ENCODE results near the gene SERPINA6.
"Not testable (repeated sequence)": the region's sequence is repeated elsewhere in the genome, so short reads cannot be mapped to it uniquely, and the experiment has no call there.

Gene SERPINA6

GRCh38 chr14:94291159-94291905 lies 31.8 kb downstream of the SERPINA6 start:
- no peak for DNase-seq

GRCh38 chr14:94290197-94290596 lies 32.9 kb downstream of the SERPINA6 start:
- no peak for DNase-seq

DNA sequence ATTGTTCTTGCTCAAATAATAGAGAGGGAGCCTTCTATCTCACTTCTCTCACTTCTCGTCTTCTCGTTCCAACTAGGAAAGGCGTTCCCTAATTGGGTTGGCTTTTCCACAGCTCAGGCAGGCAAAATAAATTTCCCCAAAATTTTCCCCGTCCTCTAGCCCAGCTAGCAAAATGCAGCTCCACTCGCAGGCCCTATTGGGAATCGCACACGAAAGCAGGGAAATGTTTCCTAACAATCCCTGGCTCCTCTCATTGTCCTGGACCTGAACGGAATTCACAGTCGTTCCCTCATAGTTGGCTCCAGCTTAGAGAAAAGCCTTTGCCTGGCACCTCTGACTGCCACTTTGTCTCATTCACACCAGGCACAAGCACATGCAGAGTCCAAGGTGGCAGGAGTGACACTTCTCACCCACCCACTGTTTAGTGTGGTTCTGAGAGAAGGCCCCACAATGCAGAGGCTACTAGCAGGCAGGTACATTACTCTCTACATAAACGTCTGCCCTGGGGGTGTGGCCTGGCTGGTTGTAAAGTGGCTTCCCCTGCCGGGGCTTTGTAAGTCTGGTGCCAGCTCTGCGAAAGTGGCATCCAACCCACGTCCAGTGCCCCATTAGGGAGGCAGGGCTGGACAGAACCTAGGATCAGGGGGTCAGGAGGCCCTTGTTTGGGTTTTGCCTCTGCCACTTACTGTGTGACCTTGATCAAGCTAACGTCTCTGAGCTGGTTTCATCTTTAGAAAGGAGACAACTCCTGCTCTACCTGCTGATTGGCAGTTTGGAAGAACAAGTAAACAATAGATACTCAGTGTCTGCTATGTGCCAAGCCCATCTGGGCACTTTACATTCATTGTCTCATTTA lies 34.3 kb downstream of the SERPINA6 start:
- DNase-seq = no peak

DNA sequence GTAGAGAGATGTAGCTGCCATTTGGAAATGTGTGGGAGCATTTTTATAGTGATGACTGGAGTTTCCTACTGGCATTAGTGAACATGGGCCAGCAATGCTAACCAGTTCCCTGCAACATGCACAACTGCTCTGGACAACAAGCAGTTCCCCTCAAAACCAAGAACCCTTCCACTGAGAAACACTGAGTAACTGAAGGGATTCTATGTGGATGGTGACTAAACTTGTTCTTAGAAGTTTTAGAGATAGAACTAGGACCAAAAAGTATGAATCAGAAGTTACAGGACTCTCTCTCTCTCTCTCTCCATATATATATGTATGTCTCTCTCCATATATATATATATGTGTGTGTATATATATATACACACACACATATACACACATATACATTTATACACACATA lies 38.0 kb downstream of the SERPINA6 start:
- no peak for DNase-seq

DNA sequence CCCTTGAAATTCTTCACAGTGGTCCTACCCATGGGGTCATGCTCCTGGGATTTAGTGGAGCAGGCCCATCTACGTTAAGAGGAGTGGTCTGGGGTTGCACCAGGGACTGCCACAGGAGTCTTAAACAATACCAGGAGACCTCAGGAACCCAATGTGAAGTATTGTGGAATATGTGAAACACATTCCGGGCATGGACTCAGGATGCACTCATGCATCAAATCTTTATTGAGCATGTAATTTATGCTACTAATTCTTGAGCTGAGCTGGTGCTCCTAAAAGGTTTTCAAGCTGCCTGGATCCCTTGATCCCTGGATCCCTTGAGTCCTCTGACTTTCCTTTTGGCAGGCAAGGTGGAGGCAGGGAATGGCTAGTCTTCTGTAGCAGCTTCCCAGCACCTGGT lies 38.9 kb downstream of the SERPINA6 start:
- DNase-seq = no peak

DNA sequence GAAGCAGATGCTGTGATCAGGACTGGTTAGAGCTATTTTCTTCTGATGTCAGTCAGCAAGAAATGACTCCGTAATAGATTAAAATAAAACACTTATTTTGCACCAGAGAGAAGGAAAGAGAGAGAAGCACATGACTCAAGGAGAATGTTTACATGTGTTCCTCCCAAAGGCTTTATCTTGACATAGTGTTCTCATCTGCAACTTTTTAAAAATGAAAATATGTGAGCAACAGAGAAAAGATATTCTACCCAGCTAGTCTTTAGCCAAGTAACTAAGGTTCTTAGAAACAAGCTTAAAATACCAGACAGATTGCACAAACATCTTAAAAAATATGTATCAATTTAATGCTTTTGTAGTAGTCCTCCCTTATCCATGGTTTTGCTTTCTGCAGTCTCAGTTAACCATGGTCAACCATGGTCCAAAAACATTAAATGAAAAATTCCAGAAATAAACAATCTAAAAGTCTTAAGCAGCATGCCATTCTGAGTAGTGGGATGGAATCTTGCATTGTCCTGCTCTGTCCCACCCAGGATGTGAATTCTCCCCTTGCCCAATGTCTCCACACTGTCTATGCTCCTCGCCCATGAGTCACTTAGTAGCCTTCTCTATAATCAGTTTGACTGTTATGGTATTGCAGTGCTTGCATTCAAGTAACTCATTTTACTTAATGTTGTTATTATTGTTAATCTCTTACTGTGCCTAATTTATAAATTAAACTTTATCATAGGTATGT lies 40.0 kb downstream of the SERPINA6 start:
- no peak for DNase-seq

DNA sequence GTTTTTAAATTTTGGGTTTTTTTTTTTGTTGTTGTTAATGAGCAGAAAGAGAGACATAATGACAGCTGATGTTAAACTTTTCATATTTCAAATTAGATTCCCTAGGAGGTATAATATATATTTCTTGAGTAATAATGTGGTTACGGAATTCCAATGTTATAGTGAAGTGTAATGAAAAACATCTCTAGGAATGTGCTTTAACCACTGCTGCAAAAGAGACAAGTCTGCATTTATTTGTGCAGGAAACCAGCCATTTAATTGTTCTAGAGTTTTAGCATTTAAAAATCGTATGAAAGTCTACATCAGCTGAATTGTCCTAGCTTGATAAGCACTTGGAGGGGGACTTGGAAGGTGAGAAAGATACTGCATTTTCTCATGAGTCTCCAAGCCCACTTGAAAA lies 44.4 kb downstream of the SERPINA6 start:
- no peak for DNase-seq

GRCh38 chr14:94276898-94277561 lies 46.1 kb downstream of the SERPINA6 start:
- DNase-seq = not testable (repeated sequence)

DNA sequence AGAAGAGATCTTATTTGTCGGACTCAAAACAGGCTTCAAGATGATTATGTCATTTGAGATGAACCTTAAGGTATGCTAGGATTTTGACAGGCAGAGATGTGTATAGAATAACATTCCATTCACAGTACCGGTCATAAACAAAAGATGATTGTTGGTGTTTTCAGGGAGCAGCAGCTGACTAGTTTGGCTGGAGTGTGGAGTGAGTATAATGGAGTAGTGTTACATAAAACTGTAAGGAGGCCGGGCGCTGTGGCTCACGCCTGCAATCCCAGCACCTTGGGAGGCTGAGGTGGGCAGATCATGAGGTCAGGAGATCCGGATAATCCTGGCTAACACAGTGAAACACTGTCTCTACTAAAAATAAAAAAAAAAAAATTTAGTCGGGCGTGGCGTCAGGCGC lies 54.0 kb downstream of the SERPINA6 start:
- no peak for DNase-seq

DNA sequence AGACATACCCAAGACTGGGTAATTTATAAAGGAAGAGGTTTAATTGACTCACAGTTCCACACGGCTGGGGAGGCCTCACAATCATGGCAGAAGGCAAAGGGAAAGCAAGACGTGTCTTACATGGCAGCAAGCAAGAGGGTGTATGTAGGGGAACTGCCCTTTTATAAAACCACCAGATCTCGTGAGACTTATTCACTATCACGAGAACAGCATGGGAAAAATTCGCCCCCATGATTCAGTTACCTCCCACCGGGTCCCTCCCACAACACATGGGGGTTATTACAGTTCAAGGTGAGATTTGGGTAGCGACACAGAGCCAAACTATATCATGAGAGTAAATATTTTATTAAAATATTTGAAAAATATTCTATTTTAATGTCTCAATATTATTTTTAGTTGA lies 54.6 kb downstream of the SERPINA6 start:
- not testable (repeated sequence) for DNase-seq

GRCh38 chr14:94267352-94267751 lies 55.8 kb downstream of the SERPINA6 start:
- no peak for DNase-seq

- DNase-seq = not testable (repeated sequence)
Observed at GRCh38 chr14:94264195-94264594, 58.9 kb downstream of the SERPINA6 start.
